Epithelial cell of proximal tubule (primary cell): ENCODE measurements around the gene PHF21B. TPM values are rescaled to one million over a fixed set of nuclear protein-coding genes. Genes with fewer than 3 reads are reported as not detected.

Experiments used
- DNase-seq: peaks from one replicate; pipeline ENCODE4 v3.0.0-alpha.2; 2011; ENCODE audit warnings: low read depth
- H3K4me3 ChIP-seq: 2 replicates; pipeline ENCODE4 v1.5.1; 2011; ENCODE audit warnings: low read depth, mild to moderate bottlenecking, low read length
- CTCF ChIP-seq: conservative IDR thresholded peaks from 2 replicates; pipeline ENCODE4 v1.5.1; 2012; ENCODE audit warnings: low read depth, mild to moderate bottlenecking, low read length
- total RNA-seq: library from RNA; depleted of rRNA; stranded (reverse); fragments of >200 nt; gene quantifications from 2 replicates; pipeline ENCODE4 v1.2.3, GENCODE V29; 2015

PHF21B gene
- total RNA-seq, 1 donor from 2014 or later: 2.0 TPM

GRCh38 chr22:44985906-44986527, 23.8 kb downstream of the PHF21B start:
- TF ChIP-seq CTCF: no peak
- H3K4me3 ChIP-seq: no peak overlapping the region
- DNase-seq: no peak

GRCh38 chr22:44983878-44984482, 25.8 kb downstream of the PHF21B start:
- TF ChIP-seq CTCF: no peak
- H3K4me3 ChIP-seq: no peak overlapping the region
- DNase-seq: no peak

- no peak for DNase-seq
- no peak for TF ChIP-seq CTCF
- H3K4me3 ChIP-seq: no peak overlapping the region
These were observed 27.4 kb downstream of the PHF21B start for GRCh38 chr22:44982445-44982844.

- DNase-seq: no peak
- H3K4me3 ChIP-seq: no peak overlapping the region
- no peak for TF ChIP-seq CTCF
These were observed 27.9 kb downstream of the PHF21B start for GRCh38 chr22:44981857-44982256.

- DNase-seq: no peak
- TF ChIP-seq CTCF: no peak
- no peak overlapping the region for H3K4me3 ChIP-seq
These were observed 30.7 kb downstream of the PHF21B start for GRCh38 chr22:44979154-44979553.

GRCh38 chr22:44975427-44976262, 34.2 kb downstream of the PHF21B start:
- TF ChIP-seq CTCF: peak; percentile 86
- no peak overlapping the region for H3K4me3 ChIP-seq
- DNase-seq: peak; percentile 1
